HCT116 (cell line): ENCODE measurements around the gene JADE1.

ENCODE experiments used
- CTCF ChIP-seq, 3 experiments: fragments of 200-600 bp in 1 of 3; sonication (generic) in 1 of 3; IDR thresholded peaks in 2 of 3; conservative IDR thresholded peaks in 1 of 3; 2 replicates each; pipeline ENCODE4 v1.5.1; 2012 to 2017; ENCODE audit warnings: low read depth in 2 of 3, low read length in 2 of 3, antibody characterized with exemption in 1 of 3, borderline replicate concordance in 1 of 3, control low read depth in 1 of 3, mild to moderate bottlenecking in 1 of 3, mixed read lengths in 1 of 3, mixed run types in 1 of 3, moderate library complexity in 1 of 3; ENCODE audit not compliant: insufficient read depth in 1 of 3
- EGR1 ChIP-seq: IDR thresholded peaks from 2 replicates; pipeline ENCODE4 v1.6.1; 2012; ENCODE audit warnings: low read depth
- FOSL1 ChIP-seq: IDR thresholded peaks from 2 replicates; pipeline ENCODE4 v1.6.1; 2012; ENCODE audit warnings: low read depth
- JUND ChIP-seq: IDR thresholded peaks from 2 replicates; pipeline ENCODE4 v1.6.1; 2012
- POLR2A ChIP-seq: IDR thresholded peaks from 2 replicates; pipeline ENCODE4 v1.7.0; 2011; ENCODE audit warnings: borderline replicate concordance; ENCODE audit not compliant: insufficient read depth, insufficient read length; ENCODE audit errors: extremely low read depth
- ZFX ChIP-seq: fragments of 450-650 bp; IDR thresholded peaks from 2 replicates; pipeline ENCODE4 v1.6.1; 2017

GRCh38 chr4:128812442-128813235, 3.1 kb downstream of the JADE1 start:
- no peak for TF ChIP-seq CTCF (IDR thresholded peaks at IDR 0.05 in 2 of 3, conservative IDR thresholded peaks at IDR 0.05 in 1 of 3; ENCODE audit: borderline replicate concordance in 1 of 3, insufficient read depth in 1 of 3, low read depth in 2 of 3, low read length in 2 of 3)
- no peak for TF ChIP-seq POLR2A
- no peak for TF ChIP-seq EGR1
- no peak for TF ChIP-seq JUND
- no peak for TF ChIP-seq FOSL1
- TF ChIP-seq ZFX, result no peak
